Stimulated activated CD8-positive, alpha-beta memory T cell treated with anti-CD3 and anti-CD28 coated beads, Interleukin-15, amount 100 ng/mL, for 48 hours (primary cell): Measurements from ENCODE around the gene FOXN3.
"Not testable (repeated sequence)": the region's sequence is repeated elsewhere in the genome, so short reads cannot be mapped to it uniquely, and the experiment has no call there.

ENCODE experiments used
- DNase-seq, 2 donors: peaks; one replicate each; pipeline ENCODE4 v3.0.0-alpha.2; 2020; ENCODE audit warnings: low read depth in 2 of 2

The FOXN3 gene

DNA sequence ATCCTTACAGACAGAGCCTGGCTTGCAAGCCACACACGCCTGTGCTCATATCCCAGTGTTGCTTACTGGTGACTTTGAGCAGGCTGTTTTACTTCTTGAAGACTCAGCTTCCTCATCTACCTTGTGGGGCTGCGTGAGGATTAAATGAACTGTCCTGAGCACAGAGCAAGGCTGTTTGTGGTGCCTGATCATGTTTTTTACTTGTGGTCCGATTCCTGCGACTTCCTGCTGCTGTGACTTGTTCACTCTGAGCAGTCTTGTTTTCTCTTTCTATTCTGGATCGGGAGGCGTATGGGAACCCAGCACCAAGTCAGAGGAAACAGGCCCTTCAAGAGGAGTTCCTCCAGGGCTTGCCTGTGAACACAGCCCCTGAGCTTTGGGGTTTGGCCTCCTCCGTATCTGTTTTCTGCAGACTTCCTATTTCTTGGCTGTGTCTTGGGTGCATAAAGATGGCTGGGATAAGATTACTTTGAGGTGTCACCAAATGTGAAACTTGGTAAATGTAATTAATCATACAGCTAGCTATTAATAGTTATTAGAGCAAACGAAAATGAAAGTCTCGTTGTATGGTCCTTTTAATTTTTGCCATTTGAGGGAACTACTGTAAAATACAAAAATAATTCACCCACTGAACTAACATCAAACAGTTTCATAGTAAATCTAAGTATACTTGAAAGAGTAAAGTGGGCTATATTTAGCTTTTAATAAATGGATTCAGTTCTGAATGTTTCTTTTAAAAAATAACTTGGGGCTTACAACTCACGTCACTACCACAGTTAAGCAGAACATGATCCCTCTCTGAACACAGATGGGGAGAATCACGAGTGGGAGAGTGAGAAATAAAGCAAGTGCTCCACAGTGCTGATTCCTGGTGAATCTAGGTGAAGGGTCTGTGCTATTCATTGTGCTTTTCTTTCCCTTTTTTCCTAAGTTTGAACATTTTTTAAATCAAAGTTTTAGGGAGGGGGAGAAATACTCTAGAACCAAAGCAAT, 251.5 kb downstream of the FOXN3 start:
- DNase-seq: no peak

GRCh38 chr14:89164168-89165073, 252.6 kb downstream of the FOXN3 start:
- no peak for DNase-seq

- no peak for DNase-seq
Observed at GRCh38 chr14:89163031-89163636, 253.9 kb downstream of the FOXN3 start.

GRCh38 chr14:89162586-89162985, 254.4 kb downstream of the FOXN3 start:
- DNase-seq: no peak

DNA sequence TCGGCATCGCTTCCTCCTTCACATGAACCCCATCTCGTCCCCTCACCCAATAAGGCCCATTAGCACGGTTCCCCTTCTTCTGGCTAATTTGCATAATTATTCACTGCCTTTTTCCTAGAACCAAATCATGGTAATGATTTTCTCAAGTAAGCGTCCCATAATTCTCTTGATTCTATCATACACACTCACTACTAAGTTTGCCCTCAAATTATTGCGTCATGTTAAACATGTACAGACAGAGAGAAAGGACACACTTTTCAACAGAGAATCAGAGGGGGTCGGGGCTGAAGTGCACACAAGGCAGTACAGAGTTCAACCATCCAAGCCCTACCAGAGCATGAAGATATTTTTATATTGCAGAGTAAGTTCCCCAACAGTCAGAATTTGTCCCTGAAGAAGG, 256.6 kb downstream of the FOXN3 start:
- no peak for DNase-seq

GRCh38 chr14:89158701-89159100, 258.3 kb downstream of the FOXN3 start:
- no peak for DNase-seq

DNA sequence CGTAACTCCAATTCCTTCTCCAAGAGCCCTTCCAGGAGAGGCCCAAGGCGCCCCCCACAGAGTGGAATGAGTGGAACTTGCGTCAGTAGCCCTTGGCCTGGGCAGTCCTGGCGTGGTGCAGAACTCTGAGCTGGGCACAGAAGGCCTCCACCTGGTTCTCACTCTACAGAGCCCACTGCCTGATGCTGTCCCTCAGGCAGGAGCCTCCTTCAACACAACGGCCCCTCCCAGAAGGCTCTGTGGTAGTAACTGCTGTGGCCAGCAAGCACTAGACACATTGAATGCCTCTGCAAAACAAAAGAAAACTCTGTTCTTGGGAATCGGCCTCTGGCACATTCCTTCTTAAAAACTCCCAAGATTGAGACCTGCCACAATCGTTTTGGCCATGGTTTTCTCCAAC, 258.9 kb downstream of the FOXN3 start:
- not testable (repeated sequence) for DNase-seq

DNA sequence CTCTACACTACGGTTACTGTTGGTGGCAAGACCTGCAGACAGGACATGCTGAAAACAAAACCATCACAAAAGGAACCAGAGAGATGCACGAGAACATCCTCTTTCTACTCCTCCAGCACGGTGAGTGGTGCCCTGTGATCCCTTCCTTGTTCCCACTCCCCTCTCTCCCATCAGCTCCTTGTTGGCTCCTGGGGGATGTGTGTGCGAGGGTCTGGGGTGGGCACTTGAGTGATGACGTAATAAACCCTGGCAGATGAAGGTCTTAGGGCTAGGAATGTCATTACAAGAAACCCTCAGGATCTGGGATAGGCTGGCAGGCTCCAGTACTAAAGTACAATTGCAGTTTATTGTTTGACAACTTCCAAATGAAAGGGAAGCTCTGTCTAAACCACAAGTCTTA, 261.5 kb downstream of the FOXN3 start:
- DNase-seq: no peak

GRCh38 chr14:89151693-89152092, 265.3 kb downstream of the FOXN3 start:
- not testable (repeated sequence) for DNase-seq

DNA sequence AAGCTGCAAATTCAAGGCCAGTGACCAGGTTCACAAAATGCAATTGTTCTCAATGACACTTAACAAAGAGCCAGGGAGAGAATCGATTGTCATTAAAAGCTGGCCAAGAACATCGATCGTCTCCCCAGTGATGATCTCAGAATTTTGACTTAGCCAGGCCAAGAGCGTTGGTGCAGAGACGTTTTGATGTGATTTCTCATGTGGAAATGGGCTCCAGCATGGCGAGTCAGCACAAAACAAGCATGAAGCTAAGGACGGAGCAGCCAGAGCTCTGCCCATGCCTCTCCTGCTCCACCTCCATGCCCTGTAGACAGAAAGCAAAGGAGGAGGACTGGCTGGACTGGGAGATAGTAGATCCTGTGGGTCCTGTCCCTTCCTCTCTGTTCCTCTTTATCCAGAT, 270.8 kb downstream of the FOXN3 start:
- DNase-seq: no peak

- no peak for DNase-seq
Observed at GRCh38 chr14:89144642-89145041, 272.4 kb downstream of the FOXN3 start.

GRCh38 chr14:89144066-89144465, 273.0 kb downstream of the FOXN3 start:
- DNase-seq: no peak

DNA sequence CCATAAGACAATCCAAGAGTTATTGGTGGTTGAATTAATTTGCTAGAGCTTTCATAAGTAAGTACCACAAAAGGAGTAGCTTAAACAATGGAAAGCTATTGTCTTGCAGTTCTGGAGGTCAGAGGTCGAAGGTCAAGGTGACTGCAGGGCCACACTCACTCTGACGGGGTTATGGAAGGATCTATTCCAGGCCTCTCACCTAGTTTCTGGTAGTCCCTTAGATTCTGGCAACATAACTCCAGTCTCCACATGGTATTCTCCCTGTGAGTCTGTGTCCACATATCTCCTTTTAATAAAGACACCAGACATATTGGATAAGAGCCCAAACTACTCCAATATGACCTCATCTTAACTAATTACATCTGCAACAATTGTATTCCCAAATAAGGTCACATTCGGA, 273.4 kb downstream of the FOXN3 start:
- no peak for DNase-seq

DNA sequence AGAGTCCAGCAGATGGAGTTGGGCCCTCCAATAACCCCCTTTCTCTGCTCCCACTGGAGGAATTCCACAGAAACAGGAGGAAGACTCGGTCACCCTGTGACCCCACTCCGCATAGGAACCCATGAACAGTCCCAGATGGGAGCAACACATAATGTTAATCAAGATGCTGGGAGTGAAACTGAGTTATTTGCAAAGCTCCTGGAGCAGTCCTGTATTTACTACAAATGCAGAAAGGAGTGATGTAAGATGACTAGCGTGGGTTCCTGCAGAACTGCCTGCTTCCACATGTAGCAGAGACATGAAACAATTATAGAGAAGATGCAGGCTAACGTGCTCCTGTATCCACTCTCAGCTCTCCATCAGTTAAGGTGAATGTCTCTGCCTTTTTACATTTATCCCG, 274.7 kb downstream of the FOXN3 start:
- no peak for DNase-seq

- DNase-seq: no peak
Observed at GRCh38 chr14:89141862-89142261, 275.2 kb downstream of the FOXN3 start.

- DNase-seq: no peak
Observed at GRCh38 chr14:89140326-89140725, 276.7 kb downstream of the FOXN3 start.

DNA sequence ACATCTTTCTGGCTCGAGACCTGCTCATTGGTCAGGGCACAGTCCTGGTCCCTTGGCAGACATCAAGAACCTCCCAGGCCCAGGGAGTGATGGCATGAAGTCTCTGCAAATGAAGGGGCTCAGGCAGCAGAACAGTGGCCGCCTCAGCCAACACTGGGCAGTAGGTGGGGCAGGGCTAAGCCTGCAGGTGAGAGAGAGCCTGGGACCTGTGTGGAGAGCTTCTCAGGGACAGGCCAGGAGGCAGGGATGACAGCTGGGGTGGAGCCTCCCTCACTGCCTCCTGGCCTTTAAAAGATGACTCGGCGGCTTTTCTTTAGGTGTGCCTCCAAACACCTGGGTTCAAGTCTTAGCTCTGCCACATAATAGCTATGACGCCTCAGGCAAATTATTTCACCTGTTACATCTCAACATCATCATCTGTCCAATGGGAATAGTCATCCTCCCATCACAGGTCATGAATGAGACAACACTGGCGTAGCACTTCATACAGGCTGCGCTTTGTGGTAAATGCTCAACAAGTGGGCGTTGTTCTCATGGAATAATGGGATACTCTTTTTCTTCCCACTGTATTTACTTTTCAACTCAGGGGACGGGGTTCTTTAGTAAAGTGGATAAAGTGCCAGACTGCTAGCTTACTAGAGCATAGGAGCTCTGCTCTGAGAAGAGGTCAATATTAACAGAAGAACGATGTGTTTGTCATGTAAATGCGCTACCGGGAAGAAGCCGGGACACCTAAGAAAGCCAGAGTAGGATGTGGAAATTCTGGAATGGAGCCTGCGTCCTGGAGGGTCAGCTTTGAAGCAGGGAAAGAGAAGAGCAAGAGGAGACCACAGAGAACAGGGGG, 277.4 kb downstream of the FOXN3 start:
- DNase-seq: no peak

DNA sequence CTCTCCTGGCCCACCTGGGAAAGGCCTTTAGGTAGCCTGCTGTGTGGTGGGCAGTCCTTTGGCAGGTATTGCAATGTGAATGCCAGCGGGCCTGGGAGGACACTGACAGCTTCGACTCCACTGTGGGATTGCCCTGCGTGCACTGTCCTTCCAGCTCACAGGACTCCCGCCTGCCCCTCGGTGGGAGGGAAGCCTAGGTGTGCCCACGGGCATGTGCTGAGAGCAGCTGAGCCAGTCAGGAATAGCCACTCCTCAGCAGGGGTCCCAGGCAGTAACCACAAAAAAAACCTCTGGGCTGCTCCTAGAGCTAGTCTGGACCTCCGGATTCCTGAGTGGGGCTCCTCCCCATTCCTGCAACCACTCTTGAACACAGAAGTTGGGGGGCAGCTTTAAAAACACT, 278.2 kb downstream of the FOXN3 start:
- no peak for DNase-seq

- no peak for DNase-seq
Observed at GRCh38 chr14:89137526-89138163, 279.4 kb downstream of the FOXN3 start.

GRCh38 chr14:89136587-89136986, 280.4 kb downstream of the FOXN3 start:
- DNase-seq: no peak

DNA sequence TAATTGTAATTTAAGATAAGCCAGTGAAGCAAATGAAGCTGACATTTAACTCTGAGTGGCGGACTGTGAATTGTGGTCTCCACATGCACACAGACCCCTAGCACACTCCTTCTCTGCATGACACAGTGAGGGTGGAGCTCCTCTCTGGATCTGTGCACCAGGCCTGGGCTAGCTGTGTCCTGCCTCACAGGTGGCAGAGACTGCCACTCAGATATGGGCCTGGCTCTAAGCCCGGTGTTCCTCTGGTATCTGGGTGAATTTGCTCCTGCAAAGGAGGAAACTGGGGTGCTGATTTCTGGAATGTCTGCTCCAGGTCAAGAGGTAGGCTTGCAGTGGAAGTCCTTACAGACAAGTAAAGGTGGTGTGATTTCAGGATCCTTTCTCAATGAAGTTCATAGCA, 282.4 kb downstream of the FOXN3 start:
- DNase-seq: no peak
